ENCODE data around the gene RAPH1.

RAPH1 gene

DNA sequence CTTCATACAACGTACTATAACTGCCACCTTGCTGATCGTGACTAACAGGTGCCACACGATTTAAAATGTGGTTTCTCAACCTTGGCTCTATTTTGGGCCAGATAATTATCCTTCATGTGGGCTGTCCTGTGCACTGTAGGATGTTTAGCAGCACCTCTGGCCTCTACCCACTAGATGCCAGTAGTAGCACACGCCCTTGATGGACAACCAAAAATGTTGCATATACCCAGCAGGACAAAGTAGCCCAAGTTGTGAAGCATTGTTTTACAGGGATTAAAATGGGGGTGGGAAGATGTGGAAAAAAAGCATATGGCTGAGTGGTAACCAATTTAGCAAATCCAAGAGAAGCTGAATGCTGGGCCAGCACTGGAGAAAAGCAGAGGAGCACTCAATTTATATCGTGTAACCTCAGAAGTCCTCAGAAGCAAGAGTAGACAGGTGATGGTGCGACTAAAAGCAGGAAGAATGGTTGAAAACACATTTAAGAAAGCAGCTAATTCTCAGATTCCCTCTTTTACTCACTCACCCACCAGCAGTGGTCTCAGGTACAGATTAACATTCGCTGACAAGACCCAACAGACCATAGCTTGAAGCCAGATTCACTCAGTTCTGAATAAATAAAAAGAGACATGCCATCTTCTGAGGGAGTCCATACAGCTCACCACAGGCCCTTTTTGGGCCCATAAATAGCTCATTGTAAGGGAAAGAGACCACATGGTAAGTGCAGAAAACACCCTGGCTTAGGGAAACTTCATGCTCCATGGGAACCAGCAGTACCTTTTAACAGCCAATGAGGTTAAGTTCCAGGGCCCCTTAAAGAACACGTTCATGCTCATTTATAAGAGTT is 50.6 kb downstream of the RAPH1 start:
- peak; percentile 14 for DNase-seq (ENCODE audit: low read depth)

GRCh38 chr2:203480623-203481022 is 54.5 kb downstream of the RAPH1 start:
- DNase-seq (ENCODE audit: low read depth), result no peak

DNA sequence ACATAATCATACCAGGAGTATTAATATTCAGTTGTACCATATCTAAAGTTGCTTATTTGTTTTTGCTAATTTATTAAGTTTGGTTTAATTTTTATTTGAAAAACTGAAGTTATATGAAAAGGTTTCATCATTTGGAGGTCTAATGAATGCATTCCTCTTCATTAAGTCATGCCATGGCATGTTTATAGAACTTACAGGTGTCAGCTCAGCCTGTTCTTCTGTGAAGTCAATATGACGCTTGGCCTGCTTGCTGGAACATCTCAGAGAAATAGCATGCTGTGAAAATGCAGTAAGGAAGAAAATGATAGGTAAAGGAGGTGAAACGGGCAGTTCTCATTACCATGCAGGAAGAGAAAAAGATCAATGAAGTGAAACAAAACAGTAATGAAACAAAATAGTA is 58.2 kb downstream of the RAPH1 start:
- DNase-seq (ENCODE audit: low read depth), result peak; percentile 27

- DNase-seq (ENCODE audit: low read depth), result no peak
Measured at GRCh38 chr2:203471323-203471722, 63.8 kb downstream of the RAPH1 start.

DNA sequence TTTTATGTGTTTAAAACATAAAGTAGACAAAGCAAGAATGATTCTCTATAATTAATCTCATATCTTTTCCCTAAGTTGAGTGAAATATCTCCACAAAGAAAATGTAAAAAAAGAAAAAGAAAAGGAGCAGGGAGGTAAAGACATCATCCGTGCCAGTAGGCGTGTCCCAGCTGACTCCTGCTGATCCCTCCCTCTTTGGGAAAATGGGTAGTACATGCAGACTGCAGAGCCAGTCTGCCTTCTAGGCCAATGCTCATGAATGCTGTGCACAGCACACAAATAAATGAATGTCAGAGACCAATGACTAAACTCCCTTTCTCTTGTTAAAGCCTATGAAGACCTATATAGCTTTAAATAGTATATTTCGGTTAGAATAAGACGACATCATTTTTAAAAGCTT is 64.7 kb downstream of the RAPH1 start:
- DNase-seq (ENCODE audit: low read depth), result no peak

DNA sequence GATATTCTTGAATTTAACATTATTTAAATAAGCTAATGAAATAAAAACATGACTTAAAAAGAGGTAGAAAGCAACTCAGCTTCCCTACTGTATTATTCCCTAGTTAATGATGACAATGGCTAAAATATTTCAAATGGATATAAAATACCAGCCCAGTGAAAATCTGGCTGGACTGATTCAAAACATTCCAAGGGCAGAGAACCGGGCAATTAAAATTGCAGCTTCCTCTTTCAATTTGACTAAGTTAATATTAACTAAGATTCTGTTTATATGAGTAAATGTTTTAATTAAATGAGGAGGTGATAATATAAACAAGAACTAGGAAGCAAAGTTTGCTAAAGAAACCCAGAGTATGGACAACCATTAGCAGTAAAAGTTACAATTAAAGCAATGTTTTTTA is 65.6 kb downstream of the RAPH1 start:
- DNase-seq (ENCODE audit: low read depth), result no peak

- no peak for DNase-seq (ENCODE audit: low read depth)
Measured at GRCh38 chr2:203463266-203463678, 71.8 kb downstream of the RAPH1 start.

DNA sequence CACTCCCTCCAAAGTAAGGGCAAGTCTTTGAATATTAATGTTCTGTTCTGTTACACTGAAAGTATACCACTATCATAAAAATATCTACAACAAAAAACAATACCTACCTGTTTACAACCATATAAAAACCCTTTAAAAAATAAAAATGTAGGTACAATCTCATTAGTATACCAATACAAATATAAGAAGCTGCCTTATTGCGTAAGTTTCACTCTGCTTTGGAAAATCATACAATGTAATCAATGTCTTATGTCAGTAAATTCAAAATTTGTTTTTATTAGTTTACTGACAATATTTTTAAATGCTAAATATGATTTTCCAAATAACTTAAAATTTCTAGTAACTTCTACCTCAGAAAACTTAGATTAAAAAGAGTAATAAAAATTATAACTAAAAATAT is 72.8 kb downstream of the RAPH1 start:
- no peak for DNase-seq (ENCODE audit: low read depth)

DNA sequence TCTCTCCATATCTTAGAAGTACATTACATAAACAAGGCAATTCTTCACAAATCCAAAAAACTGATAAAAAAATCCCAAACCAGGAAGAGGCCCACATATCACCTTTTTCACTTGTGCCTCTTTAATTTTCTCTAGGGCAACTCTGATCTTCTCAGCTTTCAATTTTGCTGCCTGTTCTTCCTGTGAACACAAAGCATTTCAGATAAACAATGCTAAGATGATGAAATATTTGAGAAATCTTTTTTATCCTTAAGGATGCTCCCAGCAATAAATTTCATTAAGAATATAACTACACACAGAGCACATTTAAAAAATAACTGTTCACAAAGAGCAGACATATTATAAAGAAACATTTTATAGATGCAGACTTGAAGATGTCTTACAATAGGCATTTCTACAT is 73.4 kb downstream of the RAPH1 start:
- DNase-seq (ENCODE audit: low read depth), result no peak

- DNase-seq (ENCODE audit: low read depth), result no peak
Measured at GRCh38 chr2:203455209-203455608, 79.9 kb downstream of the RAPH1 start.

GRCh38 chr2:203453858-203454451 is 81.1 kb downstream of the RAPH1 start:
- DNase-seq (ENCODE audit: low read depth), result peak; percentile 72

GRCh38 chr2:203451689-203452088 is 83.4 kb downstream of the RAPH1 start:
- peak; percentile 78 for DNase-seq (ENCODE audit: low read depth)

GRCh38 chr2:203451011-203451410 is 84.1 kb downstream of the RAPH1 start:
- peak; percentile 66 for DNase-seq (ENCODE audit: low read depth)

- no peak for DNase-seq (ENCODE audit: low read depth)
Measured at GRCh38 chr2:203450561-203450960, 84.5 kb downstream of the RAPH1 start.

GRCh38 chr2:203446780-203447179 is 88.3 kb downstream of the RAPH1 start:
- no peak for DNase-seq (ENCODE audit: low read depth)

GRCh38 chr2:203446071-203446481 is 89.0 kb downstream of the RAPH1 start:
- peak; percentile 88 for DNase-seq (ENCODE audit: low read depth)

DNA sequence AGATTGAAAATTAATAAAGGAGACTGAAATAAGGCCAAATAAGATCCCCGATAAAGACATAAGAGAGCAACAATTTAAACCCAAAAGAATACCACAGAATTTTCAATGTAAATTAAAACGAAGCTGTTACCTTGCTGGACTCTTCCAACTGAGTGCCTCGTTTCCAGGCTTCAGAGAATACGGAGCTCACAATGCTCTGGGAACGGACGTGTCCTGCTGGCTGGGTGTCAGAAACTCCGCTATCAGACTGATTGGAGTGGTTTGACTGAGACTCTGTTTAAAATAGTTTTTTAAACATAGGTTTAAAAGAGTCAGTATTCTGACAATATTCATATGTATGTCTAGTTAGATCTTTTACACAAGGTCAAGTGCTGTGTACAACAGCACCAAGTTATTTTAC is 90.4 kb downstream of the RAPH1 start:
- no peak for DNase-seq (ENCODE audit: low read depth)

GRCh38 chr2:203442463-203442862 is 92.6 kb downstream of the RAPH1 start:
- DNase-seq (ENCODE audit: low read depth), result no peak

- no peak for DNase-seq (ENCODE audit: low read depth)
Measured at GRCh38 chr2:203441463-203441862, 93.6 kb downstream of the RAPH1 start.

GRCh38 chr2:203440671-203441070 is 94.4 kb downstream of the RAPH1 start:
- no peak for DNase-seq (ENCODE audit: low read depth)

- DNase-seq (ENCODE audit: low read depth), result no peak
Measured at GRCh38 chr2:203438528-203438927, 96.6 kb downstream of the RAPH1 start.

DNA sequence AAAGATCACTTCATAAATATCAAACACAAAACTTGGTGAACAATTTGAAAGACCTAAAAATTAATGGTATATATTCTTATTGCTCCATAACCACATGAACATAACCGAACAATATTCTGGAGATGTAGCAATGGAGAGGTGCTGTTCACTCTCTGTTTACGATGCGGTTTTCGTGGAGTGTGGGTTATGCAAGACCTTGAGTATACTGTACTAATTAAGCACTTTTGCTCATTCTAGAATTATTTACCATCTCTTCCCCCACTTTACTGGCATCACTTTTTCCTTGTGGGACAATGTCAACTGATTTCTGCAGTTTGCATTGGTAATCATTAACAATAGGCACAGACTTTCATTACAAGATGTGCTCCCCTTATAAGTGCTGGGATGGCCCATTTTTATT is 97.6 kb downstream of the RAPH1 start:
- no peak for DNase-seq (ENCODE audit: low read depth)

GRCh38 chr2:203436496-203436895 is 98.6 kb downstream of the RAPH1 start:
- DNase-seq (ENCODE audit: low read depth), result no peak

- DNase-seq (ENCODE audit: low read depth), result no peak
Measured at GRCh38 chr2:203432811-203433210, 102.3 kb downstream of the RAPH1 start.

Measured in iris pigment epithelial cell (primary cell).